Liver (tissue), 3 donors: ENCODE measurements around the gene TFDP2.

Experiments
- FOXA1 ChIP-seq: IDR thresholded peaks from 2 replicates; pipeline ENCODE4 v1.6.1; 2016; ENCODE audit warnings: antibody characterized with exemption
- TAF1 ChIP-seq: conservative IDR thresholded peaks from 2 replicates; pipeline ENCODE4 v1.6.1; 2016; ENCODE audit warnings: antibody characterized with exemption, mild to moderate bottlenecking
- TF ChIP-seq, protein P1 (sequence below): fragments of 150-350 bp; IDR thresholded peaks from 2 replicates; pipeline ENCODE4 v1.5.1; 2017; ENCODE audit warnings: improper control_type of control experiment, low read depth, low read length; ENCODE audit not compliant: missing input control
- donor health status: healthy.
- donor health status: healthy.

DNA sequence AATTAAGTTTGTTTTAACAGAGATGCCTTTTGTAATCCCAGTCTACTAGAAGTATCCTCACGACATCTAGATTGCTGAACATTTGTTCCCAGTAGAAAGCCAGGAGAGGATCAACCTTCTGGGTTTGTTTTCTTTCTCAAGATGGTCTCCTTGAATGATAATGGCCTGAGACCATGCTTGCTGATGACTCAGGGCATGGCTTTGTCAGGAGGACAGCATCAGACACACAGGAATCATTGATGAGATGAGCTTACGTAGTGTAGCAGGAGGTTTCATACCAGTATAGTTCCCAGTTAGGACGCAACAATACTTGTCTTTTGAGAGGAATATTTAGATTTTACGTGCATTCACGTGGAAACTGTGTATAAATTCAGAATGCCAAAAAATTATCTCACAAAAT lies 234.3 kb downstream of the TFDP2 start:
- TF ChIP-seq, protein P1, sequence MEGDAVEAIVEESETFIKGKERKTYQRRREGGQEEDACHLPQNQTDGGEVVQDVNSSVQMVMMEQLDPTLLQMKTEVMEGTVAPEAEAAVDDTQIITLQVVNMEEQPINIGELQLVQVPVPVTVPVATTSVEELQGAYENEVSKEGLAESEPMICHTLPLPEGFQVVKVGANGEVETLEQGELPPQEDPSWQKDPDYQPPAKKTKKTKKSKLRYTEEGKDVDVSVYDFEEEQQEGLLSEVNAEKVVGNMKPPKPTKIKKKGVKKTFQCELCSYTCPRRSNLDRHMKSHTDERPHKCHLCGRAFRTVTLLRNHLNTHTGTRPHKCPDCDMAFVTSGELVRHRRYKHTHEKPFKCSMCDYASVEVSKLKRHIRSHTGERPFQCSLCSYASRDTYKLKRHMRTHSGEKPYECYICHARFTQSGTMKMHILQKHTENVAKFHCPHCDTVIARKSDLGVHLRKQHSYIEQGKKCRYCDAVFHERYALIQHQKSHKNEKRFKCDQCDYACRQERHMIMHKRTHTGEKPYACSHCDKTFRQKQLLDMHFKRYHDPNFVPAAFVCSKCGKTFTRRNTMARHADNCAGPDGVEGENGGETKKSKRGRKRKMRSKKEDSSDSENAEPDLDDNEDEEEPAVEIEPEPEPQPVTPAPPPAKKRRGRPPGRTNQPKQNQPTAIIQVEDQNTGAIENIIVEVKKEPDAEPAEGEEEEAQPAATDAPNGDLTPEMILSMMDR: no peak
- TF ChIP-seq FOXA1: no peak
- TF ChIP-seq TAF1: no peak
